ENCODE measurements around the gene SORCS2. TPM values are rescaled to one million over a fixed set of nuclear protein-coding genes. Genes with fewer than 3 reads are reported as not detected.

SORCS2 gene
- total RNA-seq, 4 donors from 2014 or later: 1.1 to 2.5 (median 2.0) TPM

DNA sequence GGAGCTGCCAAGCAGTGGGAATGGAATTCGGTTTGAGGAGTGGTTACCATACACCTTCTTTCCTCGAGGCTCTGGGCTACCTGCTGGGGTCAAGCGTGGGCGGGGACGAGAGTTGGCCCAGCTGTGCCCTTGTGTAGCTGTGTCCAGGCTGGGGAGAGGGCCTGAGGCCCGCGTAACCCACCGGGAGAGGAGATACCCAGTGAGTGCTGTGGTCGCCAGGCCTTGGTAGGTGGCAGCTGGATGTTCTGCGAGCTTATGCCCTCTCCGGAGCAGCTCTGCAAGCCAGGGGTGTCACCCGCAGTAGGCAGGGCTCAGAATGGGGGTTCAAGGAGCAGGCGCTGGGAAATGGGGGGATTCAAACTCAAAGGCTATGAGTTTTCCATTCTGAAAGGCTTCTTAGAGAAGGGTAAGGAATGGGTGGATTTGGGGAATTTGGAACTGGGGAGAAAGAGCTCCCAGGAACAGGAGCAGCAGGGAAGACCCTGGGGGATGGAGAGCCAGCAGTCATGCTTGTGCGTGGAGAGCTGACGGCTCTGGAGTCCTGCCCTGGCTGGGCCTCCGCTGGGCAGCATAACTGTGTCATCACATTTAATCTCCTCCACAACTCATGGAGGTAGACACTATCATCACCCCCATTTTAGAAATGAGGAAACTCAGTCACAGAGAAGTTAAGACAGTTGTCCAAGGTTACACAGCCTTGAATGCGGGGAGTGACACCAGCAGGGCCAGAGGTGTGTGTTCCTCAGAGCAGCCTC is 117.5 kb downstream of the SORCS2 start:
- Histone ChIP-seq H3K27me3 (peaks cover 0 to 50% (median 0%) of the 10 kb centered on the region in 4 donors), H3K4me1 (no peaks in the 10 kb centered on the region), H3K4me3 (no peak overlapping the region), H3K9me3 (no peaks in the 10 kb centered on the region), H3K27ac (no peak overlapping the region), H3K36me3 (no peaks in the 10 kb centered on the region)
- intact Hi-C loops (cut with DNase I): no loop called here
- no peak for TF ChIP-seq POLR2A (IDR thresholded peaks at IDR 0.05)
- TF ChIP-seq, protein P1, sequence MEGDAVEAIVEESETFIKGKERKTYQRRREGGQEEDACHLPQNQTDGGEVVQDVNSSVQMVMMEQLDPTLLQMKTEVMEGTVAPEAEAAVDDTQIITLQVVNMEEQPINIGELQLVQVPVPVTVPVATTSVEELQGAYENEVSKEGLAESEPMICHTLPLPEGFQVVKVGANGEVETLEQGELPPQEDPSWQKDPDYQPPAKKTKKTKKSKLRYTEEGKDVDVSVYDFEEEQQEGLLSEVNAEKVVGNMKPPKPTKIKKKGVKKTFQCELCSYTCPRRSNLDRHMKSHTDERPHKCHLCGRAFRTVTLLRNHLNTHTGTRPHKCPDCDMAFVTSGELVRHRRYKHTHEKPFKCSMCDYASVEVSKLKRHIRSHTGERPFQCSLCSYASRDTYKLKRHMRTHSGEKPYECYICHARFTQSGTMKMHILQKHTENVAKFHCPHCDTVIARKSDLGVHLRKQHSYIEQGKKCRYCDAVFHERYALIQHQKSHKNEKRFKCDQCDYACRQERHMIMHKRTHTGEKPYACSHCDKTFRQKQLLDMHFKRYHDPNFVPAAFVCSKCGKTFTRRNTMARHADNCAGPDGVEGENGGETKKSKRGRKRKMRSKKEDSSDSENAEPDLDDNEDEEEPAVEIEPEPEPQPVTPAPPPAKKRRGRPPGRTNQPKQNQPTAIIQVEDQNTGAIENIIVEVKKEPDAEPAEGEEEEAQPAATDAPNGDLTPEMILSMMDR (IDR thresholded peaks at IDR 0.05): no peak
- DNase-seq: no peak
- 70 to 81% methylated on average over 12 to 16 of the region's 17 CpGs for WGBS, 2 donors

- no peaks in the 10 kb centered on the region for H3K4me1 ChIP-seq
Observed at GRCh38 chr4:7310451-7310850, 118.1 kb downstream of the SORCS2 start.

DNA sequence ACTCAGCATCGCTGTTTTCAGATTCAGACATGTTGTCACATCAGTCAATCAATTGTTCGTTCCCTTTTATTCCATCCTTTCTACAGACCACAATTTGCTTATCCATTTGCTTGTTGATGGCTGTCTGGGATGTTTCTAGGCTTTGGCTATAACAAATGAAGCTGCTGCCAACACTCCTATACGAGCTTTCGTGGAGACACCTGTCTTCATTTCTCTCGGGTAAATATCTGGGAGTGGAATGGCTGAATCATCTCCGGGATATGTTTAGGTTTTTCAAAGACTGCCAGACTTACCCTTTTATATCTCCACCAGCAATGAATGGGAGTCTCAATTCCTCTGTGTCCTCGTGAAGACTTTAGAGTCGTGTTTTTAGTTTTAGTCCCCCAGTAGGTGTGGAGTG is 118.9 kb downstream of the SORCS2 start:
- Histone ChIP-seq H3K27ac (no peak overlapping the region), H3K4me1 (no peaks in the 10 kb centered on the region), H3K9me3 (no peaks in the 10 kb centered on the region), H3K36me3 (no peaks in the 10 kb centered on the region), H3K27me3 (peaks cover 0 to 41% (median 0%) of the 10 kb centered on the region in 4 donors), H3K4me3 (no peak overlapping the region)
- WGBS, 2 donors: 59 to 71% methylated on average over 8 of the region's 8 CpGs
- intact Hi-C loops (cut with DNase I): no loop called here
- no peak for TF ChIP-seq POLR2A (IDR thresholded peaks at IDR 0.05)
- TF ChIP-seq, protein P1 (IDR thresholded peaks at IDR 0.05): no peak
- DNase-seq: no peak

More at GRCh38 chr4:7310451-7310850, 118.1 kb downstream of the SORCS2 start:
- H3K9me3 ChIP-seq: no peaks in the 10 kb centered on the region
- intact Hi-C loops (cut with DNase I): no loop called here
- TF ChIP-seq POLR2A (IDR thresholded peaks at IDR 0.05): no peak
- TF ChIP-seq, protein P1 (IDR thresholded peaks at IDR 0.05): no peak
- no peaks in the 10 kb centered on the region for H3K36me3 ChIP-seq
- H3K27me3 ChIP-seq: peaks cover 0 to 49% (median 0%) of the 10 kb centered on the region in 4 donors
- DNase-seq: no peak
- WGBS, 2 donors: 67 to 79% methylated on average over 9 to 10 of the region's 12 CpGs
- H3K27ac ChIP-seq: no peak overlapping the region
- H3K4me3 ChIP-seq: no peak overlapping the region

DNA sequence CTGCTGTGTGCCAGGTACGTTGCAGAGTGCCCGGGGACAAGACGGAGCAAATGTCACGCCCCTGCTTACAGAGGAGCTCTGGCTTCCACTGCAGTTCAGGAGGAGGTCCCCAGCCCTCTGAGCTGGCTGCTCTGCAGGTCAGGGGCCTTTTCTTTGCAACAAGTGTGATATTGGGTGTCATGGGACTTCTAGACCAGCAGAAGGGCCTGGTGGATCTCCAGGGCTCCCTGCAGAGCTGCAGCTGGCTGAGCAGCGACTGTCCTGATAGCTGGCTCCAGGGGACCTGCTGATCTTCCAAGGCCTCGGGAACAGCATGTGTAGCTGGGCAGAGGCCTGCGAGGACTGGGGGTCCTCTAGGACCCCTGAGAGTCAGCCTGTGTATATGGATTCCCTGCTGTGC is 120.4 kb downstream of the SORCS2 start:
- Histone ChIP-seq H3K27ac (no peak overlapping the region), H3K27me3 (peaks cover 0 to 29% (median 0%) of the 10 kb centered on the region in 4 donors), H3K9me3 (no peaks in the 10 kb centered on the region), H3K36me3 (no peaks in the 10 kb centered on the region), H3K4me1 (no peaks in the 10 kb centered on the region), H3K4me3 (no peak overlapping the region)
- intact Hi-C loops (cut with DNase I): no loop called here
- TF ChIP-seq POLR2A (IDR thresholded peaks at IDR 0.05): no peak
- TF ChIP-seq, protein P1 (IDR thresholded peaks at IDR 0.05): no peak
- DNase-seq: no peak
- WGBS, 2 donors: no CpG with 5 or more reads among the region's 7 CpGs

- no peaks in the 10 kb centered on the region for H3K4me1 ChIP-seq
- H3K36me3 ChIP-seq: no peaks in the 10 kb centered on the region
- intact Hi-C loops (cut with DNase I): no loop called here
- peaks cover 0 to 5% (median 0%) of the 10 kb centered on the region in 3 donors for H3K9me3 ChIP-seq
- no peak for DNase-seq
- peaks cover 0 to 25% (median 0%) of the 10 kb centered on the region in 4 donors for H3K27me3 ChIP-seq
- TF ChIP-seq POLR2A (IDR thresholded peaks at IDR 0.05): no peak
- TF ChIP-seq, protein P1 (IDR thresholded peaks at IDR 0.05): no peak
- peak overlapping the region in 1 of 4 donors; percentile 21 for H3K27ac ChIP-seq
- 53 to 72% methylated on average over 11 to 14 of the region's 14 CpGs for WGBS, 2 donors
- no peak overlapping the region for H3K4me3 ChIP-seq
Observed at GRCh38 chr4:7313347-7313811, 121.0 kb downstream of the SORCS2 start.

Measured in esophagus squamous epithelium (tissue), 5 donors.